Endothelial cell of umbilical vein (primary cell): ENCODE measurements around the gene SLC39A11. TPM values are rescaled to one million over a fixed set of nuclear protein-coding genes. Genes with fewer than 3 reads are reported as not detected.

Source experiments
- BruUV-seq: library from RNA; stranded (reverse); fragments of 400-500 nt; replicated peaks from 2 replicates; lab custom pipeline; 2021; lab: Mats Ljungman, UMichigan
- CTCF ChIA-PET: fragments of 300-600, 350-600 bp; sonication (Branson Sonifier 250); formaldehyde crosslinking; loops from one replicate; lab custom pipeline; 2021; ENCODE audit warnings: antibody characterized with exemption, inconsistent platforms; lab: Charles Lee
- POLR2A ChIA-PET: fragments of 300-600, 350-600 bp; sonication (Branson Sonifier 250); formaldehyde crosslinking; loops from one replicate; lab custom pipeline; 2021; ENCODE audit warnings: antibody characterized with exemption, inconsistent platforms; lab: Charles Lee
- DNase-seq: peaks from one replicate; pipeline ENCODE4 v3.0.0-alpha.2; 2011; ENCODE audit warnings: low read depth, low spot score
- FAIRE-seq: peaks from 2 replicates; lab custom pipeline; 2011; peaks lifted over from hg19 to GRCh38; lab: Jason Lieb, UNC
- H2AFZ ChIP-seq: 2 replicates; pipeline ENCODE4 v1.6.0; 2012; ENCODE audit warnings: low read depth, low read length, control low read depth, inconsistent platforms
- H3K27ac ChIP-seq: 2 replicates; pipeline ENCODE4 v1.5.1; 2011; ENCODE audit warnings: low read depth, mild to moderate bottlenecking, control low read depth, low read length, moderate library complexity; ENCODE audit not compliant: insufficient read depth
- H3K27me3 ChIP-seq, 2 experiments: 2 replicates each; pipeline versions ENCODE4 v1.6.0 to v1.6.1; 2011; ENCODE audit warnings: low read length in 2 of 2, mixed read lengths in 1 of 2; ENCODE audit not compliant: control insufficient read depth in 2 of 2, insufficient read depth in 2 of 2
- H3K36me3 ChIP-seq, 2 experiments: 2 replicates in 1 of 2; 3 replicates in 1 of 2; pipeline ENCODE4 v1.5.1; 2011; ENCODE audit warnings: low read length in 2 of 2, mild to moderate bottlenecking in 1 of 2, moderate library complexity in 1 of 2; ENCODE audit not compliant: control insufficient read depth in 2 of 2, insufficient read depth in 2 of 2; ENCODE audit errors: extremely low read depth in 1 of 2
- H3K4me1 ChIP-seq: 3 replicates; pipeline ENCODE4 v1.5.1; 2011; ENCODE audit warnings: mild to moderate bottlenecking, low read length; ENCODE audit not compliant: control insufficient read depth, insufficient read depth; ENCODE audit errors: extremely low read depth
- H3K4me2 ChIP-seq: 2 replicates; pipeline ENCODE4 v1.6.1; 2011; ENCODE audit warnings: low read length, control low read depth, mixed read lengths; ENCODE audit not compliant: insufficient read depth
- H3K4me3 ChIP-seq, 3 experiments: fragments of 200-600 bp in 1 of 3; sonication (generic), shearing (Covaris generic) in 1 of 3; replicated peaks in 1 of 3; 2 replicates each; pipeline ENCODE4 v1.5.1; 2011 to 2016; ENCODE audit warnings: control low read depth in 3 of 3, low read length in 3 of 3, mild to moderate bottlenecking in 2 of 3, inconsistent platforms in 1 of 3, low read depth in 1 of 3, moderate library complexity in 1 of 3; ENCODE audit not compliant: insufficient read depth in 1 of 3
- H3K79me2 ChIP-seq: 2 replicates; pipeline ENCODE4 v1.6.0; 2012; ENCODE audit warnings: low read length, inconsistent platforms; ENCODE audit not compliant: control insufficient read depth, insufficient read depth
- H3K9ac ChIP-seq: replicated peaks from 2 replicates; pipeline ENCODE3; 2011; ENCODE audit warnings: low read length, control low read depth; ENCODE audit not compliant: insufficient read depth; ENCODE audit errors: extremely low read depth
- H3K9me1 ChIP-seq: replicated peaks from 3 replicates; pipeline ENCODE4 v1.6.0; 2011; ENCODE audit warnings: mild to moderate bottlenecking, low read length; ENCODE audit not compliant: control insufficient read depth, insufficient read depth; ENCODE audit errors: extremely low read depth
- H3K9me3 ChIP-seq: replicated peaks from 2 replicates; pipeline ENCODE4 v1.5.1; 2012; ENCODE audit warnings: low read length, inconsistent platforms; ENCODE audit not compliant: control insufficient read depth, insufficient read depth
- H4K20me1 ChIP-seq: replicated peaks from 2 replicates; pipeline ENCODE3; 2011; ENCODE audit warnings: mild to moderate bottlenecking, low read length; ENCODE audit not compliant: control insufficient read depth, insufficient read depth; ENCODE audit errors: extremely low read depth
- GATA2 ChIP-seq: IDR thresholded peaks from 2 replicates; pipeline ENCODE4 v1.7.0; 2011; ENCODE audit warnings: low read depth, mild to moderate bottlenecking, moderate library complexity, mixed read lengths, low read length; ENCODE audit not compliant: insufficient read length, insufficient read depth
- MYC ChIP-seq: IDR thresholded peaks from one replicate; pipeline ENCODE4 v1.6.1; 2011; ENCODE audit warnings: mild to moderate bottlenecking, low read depth, low read length
- POLR2AphosphoS5 ChIP-seq: IDR thresholded peaks from 2 replicates; pipeline ENCODE4 v1.6.1; 2012; ENCODE audit warnings: low read depth, mild to moderate bottlenecking, control low read depth, low read length, moderate library complexity; ENCODE audit not compliant: insufficient read depth
- dilution Hi-C: fragments of 300-500 bp; cut with MboI; formaldehyde crosslinking; loops from one replicate; pipeline ENCODE4 v1.15.0; 2019; ENCODE audit warnings: low sequenced_read_pairs; ENCODE audit not compliant: extremely low pct_ligation_motif_present
- intact Hi-C: fragments of 100-400 bp; cut with micrococcal nuclease; formaldehyde crosslinking; loops from one replicate; pipeline ENCODE4 v1.10.0; 2022
- polyA plus RNA-seq, 4 experiments: library from polyadenylated mRNA; depleted of rRNA in 3 of 4; stranded (reverse) in 3 of 4; unstranded in 1 of 4; fragments of >200 nt; gene quantifications; 2 replicates each; pipeline versions ENCODE4 v1.2.1 to v1.2.3, GENCODE V29; 2011 to 2012; ENCODE audit warnings: missing spikeins in 1 of 4
- total RNA-seq: library from RNA; stranded (reverse); gene quantifications from 2 replicates; pipeline ENCODE4 v1.2.3, GENCODE V29; 2021

The SLC39A11 gene
- total and polyA plus RNA-seq, 2 donors (not counting 3 experiments of a cell fraction or from before 2014, with no cell fraction given), result 8.1 to 11.9 TPM

DNA sequence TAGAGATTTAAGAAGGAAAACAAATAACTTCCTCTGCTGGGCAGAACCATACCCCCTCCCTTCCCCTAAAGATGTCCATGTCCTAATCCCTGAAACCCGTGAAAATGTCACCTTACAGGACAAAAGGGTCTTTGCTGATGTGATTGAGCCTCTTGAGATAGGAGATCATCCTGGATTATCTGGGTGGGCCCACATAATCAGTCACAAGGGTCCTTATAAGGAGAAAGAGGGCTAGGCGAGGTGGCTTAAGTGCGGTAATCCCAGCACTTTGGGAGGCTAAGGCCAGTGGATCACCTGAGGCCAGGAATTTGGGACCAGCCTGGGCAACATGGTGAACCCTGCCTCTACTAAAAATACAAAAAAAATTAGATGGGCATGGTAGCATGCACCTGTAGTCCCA, 12.0 kb upstream of the SLC39A11 start:
- Histone ChIP-seq H3K27ac (no peak overlapping the region), H3K9ac (no peak overlapping the region), H3K79me2 (no peaks in the 10 kb centered on the region), H3K27me3 (peaks cover 0 to 3% of the 10 kb centered on the region in 2 experiments), H4K20me1 (no peaks in the 10 kb centered on the region), H3K4me3 (no peak overlapping the region), H3K9me1 (no peaks in the 10 kb centered on the region), H3K4me2 (no peak overlapping the region), H3K9me3 (no peaks in the 10 kb centered on the region), H3K4me1 (no peaks in the 10 kb centered on the region), H3K36me3 (no peaks in the 10 kb centered on the region), H2AFZ (no peak overlapping the region)
- FAIRE-seq (no peak), DNase-seq (no peak)
- ChIA-PET CTCF (no interaction called here), POLR2A (no interaction called here)
- dilution Hi-C loops (no loop called here), intact Hi-C loops (no loop called here)
- TF ChIP-seq MYC (no peak), GATA2 (no peak)
- BruUV-seq, result no TSS peak

DNA sequence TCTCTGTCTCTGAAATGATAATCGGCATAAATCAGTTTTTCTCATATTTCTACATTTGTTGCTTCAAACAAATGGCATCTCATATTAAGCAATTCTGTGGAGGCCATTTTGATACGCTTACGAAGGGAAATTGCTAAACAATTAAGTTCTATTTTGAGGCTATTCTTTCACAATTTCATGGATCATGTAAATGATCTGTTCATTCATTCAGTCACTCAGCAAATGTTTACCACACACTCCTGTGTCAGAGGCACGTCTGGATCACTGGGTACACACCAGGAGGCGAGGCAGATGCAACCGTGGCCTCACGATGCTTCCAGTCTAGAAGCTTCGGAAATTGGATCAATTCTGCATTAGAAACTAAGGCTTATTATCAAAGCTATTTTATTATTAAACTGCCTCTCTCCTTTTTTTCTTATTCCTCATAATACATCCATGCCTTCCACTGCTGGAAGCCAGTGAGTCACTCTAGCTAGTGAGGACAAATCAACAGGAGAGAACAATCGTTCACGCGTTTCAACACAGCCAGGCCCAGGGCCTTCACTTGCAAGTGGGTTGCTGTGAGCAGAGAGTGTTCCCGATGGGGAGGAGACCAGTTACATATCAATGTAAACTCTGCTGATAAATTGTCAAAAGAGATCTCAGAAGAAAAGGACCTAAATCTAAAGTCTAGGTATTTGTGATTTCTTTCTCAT, 11.3 kb upstream of the SLC39A11 start:
- no peak overlapping the region for H3K9ac ChIP-seq
- ChIA-PET CTCF (no interaction called here), POLR2A (interaction anchor here (0.6 kb wide), 1 partner anchor 232 kb away, joined by 8 read pairs; no protein-coding TSS in a partner anchor)
- no peak for TF ChIP-seq POLR2AphosphoS5
- H3K9me3 ChIP-seq, result no peaks in the 10 kb centered on the region
- no peak overlapping the region for H3K4me2 ChIP-seq
- DNase-seq (no peak), FAIRE-seq (no peak)
- no TSS peak for BruUV-seq
- H3K4me3 ChIP-seq, result no peak overlapping the region
- intact Hi-C loops (no loop called here), dilution Hi-C loops (no loop called here)
- H3K79me2 ChIP-seq, result no peaks in the 10 kb centered on the region
- no peaks in the 10 kb centered on the region for H3K36me3 ChIP-seq
- no peaks in the 10 kb centered on the region for H3K4me1 ChIP-seq
- peaks cover 0 to 3% of the 10 kb centered on the region in 2 experiments for H3K27me3 ChIP-seq
- H2AFZ ChIP-seq, result no peak overlapping the region
- H3K27ac ChIP-seq, result no peak overlapping the region
- H4K20me1 ChIP-seq, result no peaks in the 10 kb centered on the region
- H3K9me1 ChIP-seq, result no peaks in the 10 kb centered on the region
